HCT116 (cell line): Measurements from ENCODE around the gene PRDM11.

Experiments
- POLR2A ChIP-seq: IDR thresholded peaks from 2 replicates; pipeline ENCODE4 v1.7.0; 2011; ENCODE audit warnings: borderline replicate concordance; ENCODE audit not compliant: insufficient read depth, insufficient read length; ENCODE audit errors: extremely low read depth
- RAD21 ChIP-seq: IDR thresholded peaks from 2 replicates; pipeline ENCODE4 v1.6.1; 2012; ENCODE audit warnings: low read depth, mild to moderate bottlenecking
- SIN3A ChIP-seq: IDR thresholded peaks from 2 replicates; pipeline ENCODE4 v1.6.1; 2012; ENCODE audit warnings: low read depth
- TF ChIP-seq, protein P1 (sequence below), 3 experiments: fragments of 200-600 bp in 1 of 3; sonication (generic) in 1 of 3; IDR thresholded peaks in 2 of 3; conservative IDR thresholded peaks in 1 of 3; 2 replicates each; pipeline ENCODE4 v1.5.1; 2012 to 2017; ENCODE audit warnings: low read depth in 2 of 3, low read length in 2 of 3, antibody characterized with exemption in 1 of 3, borderline replicate concordance in 1 of 3, control low read depth in 1 of 3, mild to moderate bottlenecking in 1 of 3, mixed read lengths in 1 of 3, mixed run types in 1 of 3, moderate library complexity in 1 of 3; ENCODE audit not compliant: insufficient read depth in 1 of 3
- TF ChIP-seq, protein P2 (sequence below): IDR thresholded peaks from 2 replicates; pipeline ENCODE4 v1.6.1; 2012

DNA sequence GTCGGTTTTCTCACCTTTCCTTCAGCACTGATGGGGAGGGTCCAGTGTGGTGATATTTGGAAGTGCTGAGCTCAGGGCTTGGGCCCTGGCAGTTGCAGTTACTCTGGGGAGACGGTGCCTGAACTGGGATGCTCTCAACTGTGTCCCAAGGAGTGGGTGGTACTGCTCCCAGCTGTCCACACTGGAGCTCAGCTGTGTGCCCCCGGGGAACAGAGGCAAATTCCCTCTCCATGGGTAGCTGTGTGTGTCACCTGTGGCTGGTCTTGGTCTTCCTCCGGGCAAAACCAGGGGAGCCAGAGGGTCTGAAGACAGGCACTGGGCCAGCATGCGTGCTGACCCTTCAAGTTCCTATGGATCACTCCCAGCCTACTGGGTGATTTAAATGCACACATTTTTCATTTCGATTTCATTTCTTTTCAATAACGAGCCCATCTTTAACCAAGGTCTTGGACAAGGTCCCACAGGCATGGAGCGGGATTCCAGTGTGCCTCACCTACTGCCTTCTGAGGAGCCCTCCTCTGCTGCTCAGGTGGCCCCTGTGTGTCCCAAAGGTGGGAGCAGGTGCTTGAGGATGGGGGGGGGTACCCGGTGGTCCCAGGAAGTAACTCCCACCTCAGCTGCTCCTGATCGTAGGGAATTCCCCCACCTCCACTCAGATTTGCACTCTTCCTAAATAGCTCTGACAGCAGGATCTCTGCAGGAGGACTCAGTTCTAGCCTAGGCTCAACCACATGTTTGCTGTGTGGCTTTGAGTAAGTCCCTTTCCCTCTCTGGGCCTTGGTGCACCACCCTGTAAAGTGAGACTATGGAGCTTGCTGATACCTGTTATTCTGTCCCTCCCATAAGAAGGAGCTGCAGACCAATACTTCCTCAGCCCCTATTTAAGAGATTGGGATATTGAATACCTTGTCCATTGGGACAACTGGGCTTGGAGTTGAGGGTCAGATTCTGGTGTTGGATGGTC is 16.8 kb downstream of the PRDM11 start:
- TF ChIP-seq, protein P1, sequence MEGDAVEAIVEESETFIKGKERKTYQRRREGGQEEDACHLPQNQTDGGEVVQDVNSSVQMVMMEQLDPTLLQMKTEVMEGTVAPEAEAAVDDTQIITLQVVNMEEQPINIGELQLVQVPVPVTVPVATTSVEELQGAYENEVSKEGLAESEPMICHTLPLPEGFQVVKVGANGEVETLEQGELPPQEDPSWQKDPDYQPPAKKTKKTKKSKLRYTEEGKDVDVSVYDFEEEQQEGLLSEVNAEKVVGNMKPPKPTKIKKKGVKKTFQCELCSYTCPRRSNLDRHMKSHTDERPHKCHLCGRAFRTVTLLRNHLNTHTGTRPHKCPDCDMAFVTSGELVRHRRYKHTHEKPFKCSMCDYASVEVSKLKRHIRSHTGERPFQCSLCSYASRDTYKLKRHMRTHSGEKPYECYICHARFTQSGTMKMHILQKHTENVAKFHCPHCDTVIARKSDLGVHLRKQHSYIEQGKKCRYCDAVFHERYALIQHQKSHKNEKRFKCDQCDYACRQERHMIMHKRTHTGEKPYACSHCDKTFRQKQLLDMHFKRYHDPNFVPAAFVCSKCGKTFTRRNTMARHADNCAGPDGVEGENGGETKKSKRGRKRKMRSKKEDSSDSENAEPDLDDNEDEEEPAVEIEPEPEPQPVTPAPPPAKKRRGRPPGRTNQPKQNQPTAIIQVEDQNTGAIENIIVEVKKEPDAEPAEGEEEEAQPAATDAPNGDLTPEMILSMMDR (IDR thresholded peaks at IDR 0.05 in 2 of 3, conservative IDR thresholded peaks at IDR 0.05 in 1 of 3; ENCODE audit: borderline replicate concordance in 1 of 3, insufficient read depth in 1 of 3, low read depth in 2 of 3, low read length in 2 of 3): no peak
- no peak for TF ChIP-seq POLR2A
- TF ChIP-seq SIN3A: no peak
- TF ChIP-seq, protein P2, sequence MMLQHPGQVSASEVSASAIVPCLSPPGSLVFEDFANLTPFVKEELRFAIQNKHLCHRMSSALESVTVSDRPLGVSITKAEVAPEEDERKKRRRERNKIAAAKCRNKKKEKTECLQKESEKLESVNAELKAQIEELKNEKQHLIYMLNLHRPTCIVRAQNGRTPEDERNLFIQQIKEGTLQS: no peak
- no peak for TF ChIP-seq RAD21
